GM12874 (cell line): ENCODE data around the gene SLC9A5.

ENCODE experiments used
- TF ChIP-seq, protein P1 (sequence below): IDR thresholded peaks from 2 replicates; pipeline ENCODE4 v1.5.1; 2011; ENCODE audit warnings: low read depth, mild to moderate bottlenecking, control low read depth, low read length, moderate library complexity; ENCODE audit not compliant: insufficient read depth

SLC9A5 gene

DNA sequence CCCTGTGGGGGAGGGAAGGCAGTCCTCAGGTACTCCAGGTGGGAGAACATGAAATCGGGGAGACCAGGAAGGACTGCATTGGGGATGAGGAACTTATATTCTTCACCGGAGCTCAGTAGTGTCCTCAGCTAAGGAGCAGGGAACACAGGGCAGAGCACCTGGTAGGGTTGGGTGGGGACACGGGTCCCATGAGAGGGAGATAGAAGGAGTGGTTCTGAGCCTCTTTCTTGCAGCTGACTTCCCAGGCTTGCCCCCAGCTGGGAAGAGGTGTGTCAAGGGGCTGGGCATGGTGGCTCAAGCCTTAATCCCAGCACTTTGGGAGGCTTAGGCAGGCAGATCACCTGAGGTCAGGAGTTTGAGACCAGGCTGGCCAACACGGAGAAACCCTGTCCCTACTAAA, 3.6 kb upstream of the SLC9A5 start:
- TF ChIP-seq, protein P1, sequence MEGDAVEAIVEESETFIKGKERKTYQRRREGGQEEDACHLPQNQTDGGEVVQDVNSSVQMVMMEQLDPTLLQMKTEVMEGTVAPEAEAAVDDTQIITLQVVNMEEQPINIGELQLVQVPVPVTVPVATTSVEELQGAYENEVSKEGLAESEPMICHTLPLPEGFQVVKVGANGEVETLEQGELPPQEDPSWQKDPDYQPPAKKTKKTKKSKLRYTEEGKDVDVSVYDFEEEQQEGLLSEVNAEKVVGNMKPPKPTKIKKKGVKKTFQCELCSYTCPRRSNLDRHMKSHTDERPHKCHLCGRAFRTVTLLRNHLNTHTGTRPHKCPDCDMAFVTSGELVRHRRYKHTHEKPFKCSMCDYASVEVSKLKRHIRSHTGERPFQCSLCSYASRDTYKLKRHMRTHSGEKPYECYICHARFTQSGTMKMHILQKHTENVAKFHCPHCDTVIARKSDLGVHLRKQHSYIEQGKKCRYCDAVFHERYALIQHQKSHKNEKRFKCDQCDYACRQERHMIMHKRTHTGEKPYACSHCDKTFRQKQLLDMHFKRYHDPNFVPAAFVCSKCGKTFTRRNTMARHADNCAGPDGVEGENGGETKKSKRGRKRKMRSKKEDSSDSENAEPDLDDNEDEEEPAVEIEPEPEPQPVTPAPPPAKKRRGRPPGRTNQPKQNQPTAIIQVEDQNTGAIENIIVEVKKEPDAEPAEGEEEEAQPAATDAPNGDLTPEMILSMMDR, result no peak

DNA sequence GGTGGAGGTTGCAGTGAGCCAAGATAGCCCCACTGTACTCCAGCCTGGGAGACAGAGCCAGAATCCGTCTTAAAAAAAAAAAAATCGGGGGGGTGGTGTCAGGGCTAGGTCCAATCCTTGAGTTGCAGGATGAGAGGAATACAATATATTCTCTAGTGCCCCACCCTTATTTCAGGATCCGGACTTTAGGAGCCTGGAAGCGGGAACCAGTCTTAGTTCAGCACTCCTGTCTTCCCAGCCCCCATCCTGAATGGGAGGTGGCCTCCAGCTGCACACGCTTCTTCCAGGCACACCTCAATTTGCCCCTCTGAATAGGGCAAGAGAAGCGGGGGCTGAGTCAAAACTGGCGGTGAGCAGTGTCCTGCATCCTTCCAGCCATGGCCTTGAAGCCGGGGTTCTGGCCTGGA, 3.1 kb upstream of the SLC9A5 start:
- TF ChIP-seq, protein P1, result no peak

DNA sequence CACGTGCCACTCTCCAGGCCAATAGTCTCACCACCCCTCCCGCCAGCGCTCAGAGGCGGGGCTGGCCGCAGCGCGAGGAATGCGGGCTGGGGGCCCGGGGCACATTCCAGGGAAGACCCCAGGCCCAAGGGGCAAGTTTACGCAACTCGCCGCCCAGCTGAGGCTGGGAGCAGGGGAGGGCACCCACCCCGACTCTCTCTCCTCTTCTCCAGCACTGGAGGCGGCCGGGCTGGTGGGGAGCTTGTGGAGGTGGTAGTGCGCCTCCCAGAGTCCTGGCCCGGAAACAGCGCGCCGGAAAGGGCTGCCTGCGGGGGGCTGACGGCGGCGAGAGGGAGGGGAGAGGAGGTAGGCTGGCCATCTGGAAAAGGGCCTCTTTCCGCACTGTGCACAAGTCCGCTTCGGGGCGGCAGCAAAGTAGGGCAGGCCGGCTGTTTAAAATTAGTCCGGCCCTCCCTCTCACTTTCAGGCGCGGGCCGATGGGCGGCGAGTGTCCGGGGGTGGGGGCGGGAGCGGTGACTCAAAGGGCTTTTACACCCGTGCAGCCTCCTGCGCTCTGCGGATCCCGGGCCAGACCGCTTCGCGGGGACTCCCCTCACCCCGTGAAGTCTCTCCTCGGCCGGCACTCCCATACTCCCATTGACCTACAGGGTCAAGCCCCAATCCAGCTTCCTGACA, 2.6 kb upstream of the SLC9A5 start:
- TF ChIP-seq, protein P1, result peak; percentile 65

DNA sequence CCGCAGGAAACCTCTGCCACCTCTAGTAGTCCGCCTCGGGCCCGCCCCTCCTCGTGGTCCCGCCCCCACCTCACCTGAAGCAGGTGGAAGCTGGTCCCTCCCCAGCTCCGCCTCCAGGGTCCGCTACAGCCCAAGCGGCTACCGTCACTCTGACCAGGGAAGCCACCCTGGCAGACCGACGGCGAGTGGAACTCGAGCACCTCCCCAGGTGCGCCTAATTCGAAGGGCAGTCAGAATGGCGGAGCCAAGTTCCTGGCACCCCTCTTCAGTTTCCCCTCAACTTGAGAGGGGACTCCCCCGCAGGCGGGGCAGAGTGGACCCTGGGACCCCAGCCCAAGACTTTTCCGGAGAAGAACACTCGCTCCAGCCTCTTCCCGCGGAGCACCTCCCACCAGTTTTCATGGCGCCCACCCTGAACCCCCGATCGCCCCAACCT, 2.0 kb upstream of the SLC9A5 start:
- TF ChIP-seq, protein P1, result no peak

DNA sequence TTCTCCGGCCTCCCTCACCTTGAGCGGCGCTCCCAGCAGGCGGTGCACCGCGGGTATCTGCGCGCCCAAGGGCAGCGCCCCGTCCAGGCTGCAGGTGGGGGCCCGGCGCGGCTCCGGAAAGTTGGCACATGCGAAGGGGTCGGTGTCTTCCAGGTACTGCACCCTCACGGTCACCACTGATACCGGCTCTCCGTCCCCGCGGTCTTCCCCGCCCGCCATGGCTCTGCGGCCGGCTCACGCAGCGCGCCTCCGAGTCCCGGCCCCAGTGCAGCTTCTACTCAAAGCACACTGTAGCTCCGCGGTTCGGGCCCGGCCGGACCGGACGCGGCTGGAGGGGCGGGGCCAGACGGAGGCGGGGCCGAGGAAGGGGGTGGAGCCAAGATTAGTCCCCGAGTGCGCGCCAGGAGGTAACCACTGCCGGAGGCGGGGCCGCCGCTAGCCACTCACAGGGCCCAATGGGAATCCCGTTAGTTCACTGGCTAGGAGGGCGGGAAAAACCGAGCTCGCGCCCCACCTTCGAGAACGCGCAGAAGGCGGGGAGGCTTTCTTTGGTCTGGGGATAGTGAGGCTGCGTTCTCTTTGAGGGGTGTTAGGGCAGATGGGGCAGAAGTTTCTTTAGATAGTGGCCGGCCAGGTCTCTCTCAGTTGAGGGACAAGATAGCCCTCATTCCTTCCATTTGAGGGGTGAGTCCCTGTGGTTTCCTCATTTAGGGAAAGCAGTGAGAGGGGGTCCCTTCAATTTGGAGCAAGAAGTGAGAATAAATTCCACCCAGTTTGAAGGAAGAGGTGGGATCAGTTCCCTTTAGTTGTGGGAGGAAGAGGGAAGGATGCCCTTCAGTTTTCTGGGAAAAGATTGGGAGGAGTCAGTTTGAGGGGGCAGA, 1.3 kb upstream of the SLC9A5 start, which contains the start of gene FHOD1:
TSS of gene FHOD1 (minus strand) at position 290 of the 881 bp plus-strand sequence. CDS start at position 219, 71 bp downstream.
- TF ChIP-seq, protein P1, result no peak

DNA sequence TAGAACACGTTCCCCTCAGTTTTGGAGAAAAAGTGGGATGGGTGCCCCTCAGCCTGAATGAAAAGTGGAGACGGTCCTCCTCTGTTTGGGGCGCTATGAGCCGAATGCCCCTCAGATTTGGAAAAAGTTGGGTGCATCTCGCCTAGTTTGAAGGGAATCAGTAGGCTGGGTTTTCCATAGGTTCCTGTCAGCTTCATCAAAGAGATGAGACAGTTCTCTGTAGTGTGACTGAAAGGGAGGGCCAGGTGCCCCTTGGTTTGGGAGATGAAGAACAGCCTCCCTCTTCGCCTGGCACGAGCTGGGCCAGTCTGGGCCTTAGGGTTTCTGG, 742 bp upstream of the SLC9A5 start:
- TF ChIP-seq, protein P1, result no peak

DNA sequence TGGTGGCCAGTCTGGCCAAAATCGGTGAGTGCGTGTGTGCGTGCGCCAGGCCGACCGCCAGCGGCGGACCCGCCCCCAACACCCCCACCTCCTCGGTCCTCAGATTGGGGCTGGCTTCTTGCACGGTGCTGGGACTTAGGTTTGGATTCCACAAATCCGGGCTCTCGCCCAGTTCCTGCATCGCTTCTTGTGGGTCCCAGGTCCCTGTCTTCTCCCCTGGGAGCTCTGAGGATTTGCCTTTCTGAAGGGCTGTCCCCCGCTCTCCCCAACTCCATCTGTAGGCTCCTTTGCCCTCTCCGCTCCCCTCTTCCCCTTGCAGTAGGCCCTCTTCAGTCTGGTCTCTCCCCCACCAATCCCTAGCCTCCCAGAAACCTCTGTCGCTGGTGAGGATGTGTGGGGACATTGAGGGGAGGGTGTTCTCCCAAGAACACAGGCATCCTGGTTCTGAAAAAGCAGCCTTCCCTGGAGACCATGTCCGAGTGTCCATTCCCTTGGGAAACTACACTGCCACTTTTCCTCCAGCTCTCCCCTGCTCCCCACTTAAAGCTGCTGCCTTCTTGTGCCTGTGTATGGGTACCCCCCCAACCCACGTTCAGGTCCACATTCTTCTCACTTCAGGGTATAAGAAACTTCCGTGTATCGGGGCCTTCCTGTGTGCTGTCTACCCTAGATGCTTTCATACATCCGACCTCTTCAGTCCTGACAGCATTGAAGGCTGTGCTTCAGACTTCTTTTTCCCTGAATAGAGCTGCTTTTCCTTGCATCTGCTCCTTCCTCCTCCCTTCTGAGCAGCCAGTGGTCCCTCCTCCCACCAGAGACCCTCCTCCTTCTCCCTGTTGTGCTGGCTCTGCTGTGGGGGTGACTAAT, 632 bp downstream of the SLC9A5 start:
- TF ChIP-seq, protein P1, result no peak
